Liver (tissue), 9 donors: ENCODE results near the gene PTPA. TPM values are rescaled to one million over a fixed set of nuclear protein-coding genes. Genes with fewer than 3 reads are reported as not detected.

Source experiments
- DNase-seq: peaks from one replicate; pipeline ENCODE4 v3.0.0-alpha.2; 2017; ENCODE audit warnings: low spot score
- H3K27ac ChIP-seq, 2 donors: one replicate each; pipeline ENCODE4 v1.7.0; 2013; ENCODE audit warnings: inconsistent platforms in 2 of 2, low read length in 2 of 2, control low read depth in 1 of 2, low read depth in 1 of 2, mild to moderate bottlenecking in 1 of 2
- H3K27me3 ChIP-seq, 4 donors: one replicate each; pipeline versions ENCODE4 v1.6.1 to v1.7.0; 2013; ENCODE audit warnings: low read length in 3 of 4, inconsistent platforms in 1 of 4, mild to moderate bottlenecking in 1 of 4, moderate library complexity in 1 of 4; ENCODE audit not compliant: control insufficient read depth in 4 of 4, insufficient read depth in 4 of 4
- H3K36me3 ChIP-seq, 4 donors: one replicate each; pipeline versions ENCODE4 v1.6.1 to v1.7.0; 2013; ENCODE audit warnings: low read length in 3 of 4, mild to moderate bottlenecking in 3 of 4, low read depth in 1 of 4, moderate library complexity in 1 of 4; ENCODE audit not compliant: control insufficient read depth in 4 of 4, insufficient read depth in 3 of 4
- H3K4me1 ChIP-seq, 4 donors: one replicate each; pipeline versions ENCODE4 v1.6.1 to v1.7.0; 2013; ENCODE audit warnings: low read length in 3 of 4, mild to moderate bottlenecking in 3 of 4, moderate library complexity in 1 of 4; ENCODE audit not compliant: control insufficient read depth in 4 of 4, insufficient read depth in 4 of 4
- H3K4me3 ChIP-seq, 3 donors: one replicate each; pipeline versions ENCODE4 v1.6.1 to v1.7.0; 2013; ENCODE audit warnings: low read length in 3 of 3, control low read depth in 1 of 3, low read depth in 1 of 3, mild to moderate bottlenecking in 1 of 3
- H3K9ac ChIP-seq, 2 donors: one replicate each; pipeline ENCODE4 v1.7.0; 2013; ENCODE audit warnings: low read length in 2 of 2, mild to moderate bottlenecking in 2 of 2, moderate library complexity in 2 of 2, control low read depth in 1 of 2, low read depth in 1 of 2
- H3K9me3 ChIP-seq, 4 donors: one replicate each; pipeline versions ENCODE4 v1.6.1 to v1.7.0; 2013; ENCODE audit warnings: low read length in 3 of 4; ENCODE audit not compliant: control insufficient read depth in 4 of 4
- EGR1 ChIP-seq, 2 donors: IDR thresholded peaks; 2 replicates each; pipeline ENCODE4 v1.6.1; 2016 to 2018; ENCODE audit warnings: antibody characterized with exemption in 2 of 2, low read depth in 2 of 2
- FOXA1 ChIP-seq: IDR thresholded peaks from 2 replicates; pipeline ENCODE4 v1.6.1; 2016; ENCODE audit warnings: antibody characterized with exemption
- FOXA2 ChIP-seq: IDR thresholded peaks from 2 replicates; pipeline ENCODE4 v1.6.1; 2016; ENCODE audit warnings: antibody characterized with exemption
- GABPA ChIP-seq, 2 donors: IDR thresholded peaks in 1 of 2; conservative IDR thresholded peaks in 1 of 2; 2 replicates each; pipeline ENCODE4 v1.6.1; 2016; ENCODE audit warnings: antibody characterized with exemption in 2 of 2, mild to moderate bottlenecking in 1 of 2, moderate library complexity in 1 of 2
- HNF4A ChIP-seq, 2 donors: conservative IDR thresholded peaks; 2 replicates each; pipeline ENCODE4 v1.6.1; 2016; ENCODE audit warnings: antibody characterized with exemption in 2 of 2, mild to moderate bottlenecking in 2 of 2
- HNF4G ChIP-seq: IDR thresholded peaks from 2 replicates; pipeline ENCODE4 v1.6.1; 2016; ENCODE audit warnings: antibody characterized with exemption
- JUND ChIP-seq, 2 donors: IDR thresholded peaks; 2 replicates each; pipeline ENCODE4 v1.6.1; 2016; ENCODE audit warnings: antibody characterized with exemption in 2 of 2
- NR2F2 ChIP-seq: IDR thresholded peaks from 2 replicates; pipeline ENCODE4 v1.6.1; 2016; ENCODE audit warnings: antibody characterized with exemption
- RAD21 ChIP-seq, 2 donors: IDR thresholded peaks; 2 replicates each; pipeline ENCODE4 v1.6.1; 2016; ENCODE audit warnings: antibody characterized with exemption in 2 of 2, mild to moderate bottlenecking in 2 of 2
- RXRA ChIP-seq, 2 donors: IDR thresholded peaks; 2 replicates each; pipeline ENCODE4 v1.6.1; 2017 to 2018; ENCODE audit warnings: antibody characterized with exemption in 2 of 2, mild to moderate bottlenecking in 1 of 2
- SP1 ChIP-seq: IDR thresholded peaks from 2 replicates; pipeline ENCODE4 v1.6.1; 2018; ENCODE audit warnings: antibody characterized with exemption, mild to moderate bottlenecking
- TAF1 ChIP-seq: conservative IDR thresholded peaks from 2 replicates; pipeline ENCODE4 v1.6.1; 2016; ENCODE audit warnings: antibody characterized with exemption, mild to moderate bottlenecking
- YY1 ChIP-seq: IDR thresholded peaks from 2 replicates; pipeline ENCODE4 v1.6.1; 2016; ENCODE audit warnings: antibody characterized with exemption, mild to moderate bottlenecking
- WGBS: extraction: QIAGEN DNeasy Blood & Tissue Kit; methylation state at CpG from one replicate; pipeline ENCODE4 v1.1.7; 2013; 5-methylcytosine and 5-hydroxymethylcytosine counted together
- polyA plus RNA-seq, 2 donors: library from polyadenylated mRNA; stranded (reverse) in 1 of 2; unstranded in 1 of 2; fragments of 200-250 nt in 1 of 2; fragments of >200 nt in 1 of 2; fragmentation: Nextera tagmentation in 1 of 2; extraction: Ambion mirVana in 1 of 2; gene quantifications; one replicate each; pipeline versions ENCODE4 v1.2.1 to v1.2.3, GENCODE V29; 2013 to 2015
- total RNA-seq, 2 donors: library from RNA; depleted of rRNA; stranded (reverse); fragments of >200 nt; gene quantifications; one replicate each; pipeline ENCODE4 v1.2.3, GENCODE V29; 2014
- TF ChIP-seq, protein P1 (sequence below): IDR thresholded peaks from 2 replicates; pipeline ENCODE4 v1.6.1; 2016; ENCODE audit warnings: antibody characterized with exemption
- TF ChIP-seq, protein P2 (sequence below): fragments of 150-350 bp; IDR thresholded peaks from 2 replicates; pipeline ENCODE4 v1.5.1; 2017; ENCODE audit warnings: improper control_type of control experiment, low read depth, low read length; ENCODE audit not compliant: missing input control
- TF ChIP-seq, protein P3 (sequence below): IDR thresholded peaks from 2 replicates; pipeline ENCODE4 v1.6.1; 2016; ENCODE audit warnings: antibody characterized with exemption, mild to moderate bottlenecking
- TF ChIP-seq, protein P4 (sequence below): IDR thresholded peaks from 2 replicates; pipeline ENCODE4 v1.6.1; 2016; ENCODE audit warnings: antibody characterized with exemption
- TF ChIP-seq, protein P5 (sequence below): IDR thresholded peaks from 2 replicates; pipeline ENCODE4 v1.6.1; 2016; ENCODE audit warnings: antibody characterized with exemption
- donor health status: healthy.
- donor health status: healthy.
- donor health status: healthy.
- donor health status: healthy.
- donor health status: healthy.

Gene PTPA
- total and polyA plus RNA-seq, 4 donors = 27.6 to 66.0 (median 38.4) TPM

DNA sequence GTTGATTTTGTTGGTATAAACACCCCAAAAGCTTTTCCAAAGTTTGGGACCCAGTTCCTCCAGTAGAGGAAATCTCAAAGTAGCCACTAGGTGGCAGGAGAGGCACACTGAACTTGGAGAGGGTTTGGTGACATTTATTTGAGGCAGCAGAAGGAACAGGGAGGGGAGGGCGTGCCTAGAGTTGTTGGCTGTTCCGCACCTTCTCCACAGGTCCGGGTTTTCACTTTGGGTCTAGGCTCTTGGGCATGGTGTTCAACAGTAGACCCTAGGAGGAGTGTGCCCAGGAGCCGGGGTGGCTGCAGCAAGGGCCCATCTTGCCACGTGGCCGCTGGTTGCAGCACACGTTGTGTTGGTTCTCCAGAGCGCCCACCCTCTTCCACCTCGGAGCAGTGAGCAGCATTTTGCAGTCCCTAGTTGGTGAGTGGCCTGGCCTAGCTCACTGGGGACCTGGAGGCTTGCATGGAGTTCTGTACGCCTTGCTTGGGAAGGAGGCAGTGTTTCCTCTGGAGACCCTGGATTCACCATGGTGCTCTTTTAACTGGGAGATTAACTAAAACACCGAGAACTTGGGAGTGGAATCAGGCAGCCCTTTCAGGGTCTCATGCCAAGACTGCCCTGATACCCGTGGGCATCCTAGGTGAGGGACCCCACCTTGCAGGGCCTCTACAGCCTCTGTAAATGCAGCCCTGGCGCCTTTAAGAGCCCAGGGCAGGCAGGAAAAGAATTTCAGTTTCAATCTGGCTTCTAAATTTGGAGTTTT, 28.2 kb downstream of the PTPA start:
- 10% methylated on average over 13 of the region's 13 CpGs for WGBS
- H3K27me3 ChIP-seq = no peaks in the 10 kb centered on the region
- H3K9ac ChIP-seq = peak overlapping the region; percentile 93 to 99
- peak overlapping the region; percentile 98 for H3K27ac ChIP-seq
- H3K36me3 ChIP-seq = peaks cover 4 to 8% (median 5%) of the 10 kb centered on the region in 4 donors
- H3K4me3 ChIP-seq = peak overlapping the region; percentile 51 to 64 (median 60)
- H3K4me1 ChIP-seq = peaks cover 15 to 76% (median 55%) of the 10 kb centered on the region in 4 donors
- DNase-seq = peak; percentile 78
- TF ChIP-seq, protein P1, sequence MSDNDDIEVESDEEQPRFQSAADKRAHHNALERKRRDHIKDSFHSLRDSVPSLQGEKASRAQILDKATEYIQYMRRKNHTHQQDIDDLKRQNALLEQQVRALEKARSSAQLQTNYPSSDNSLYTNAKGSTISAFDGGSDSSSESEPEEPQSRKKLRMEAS = no peak
- TF ChIP-seq RAD21 (IDR thresholded peaks at IDR 0.05) = peak; percentile 92 to 94
- TF ChIP-seq HNF4A (conservative IDR thresholded peaks at IDR 0.05) = peak in 1 of 2 donors; percentile 5
- peak; percentile 3 for TF ChIP-seq NR2F2
- TF ChIP-seq, protein P2, sequence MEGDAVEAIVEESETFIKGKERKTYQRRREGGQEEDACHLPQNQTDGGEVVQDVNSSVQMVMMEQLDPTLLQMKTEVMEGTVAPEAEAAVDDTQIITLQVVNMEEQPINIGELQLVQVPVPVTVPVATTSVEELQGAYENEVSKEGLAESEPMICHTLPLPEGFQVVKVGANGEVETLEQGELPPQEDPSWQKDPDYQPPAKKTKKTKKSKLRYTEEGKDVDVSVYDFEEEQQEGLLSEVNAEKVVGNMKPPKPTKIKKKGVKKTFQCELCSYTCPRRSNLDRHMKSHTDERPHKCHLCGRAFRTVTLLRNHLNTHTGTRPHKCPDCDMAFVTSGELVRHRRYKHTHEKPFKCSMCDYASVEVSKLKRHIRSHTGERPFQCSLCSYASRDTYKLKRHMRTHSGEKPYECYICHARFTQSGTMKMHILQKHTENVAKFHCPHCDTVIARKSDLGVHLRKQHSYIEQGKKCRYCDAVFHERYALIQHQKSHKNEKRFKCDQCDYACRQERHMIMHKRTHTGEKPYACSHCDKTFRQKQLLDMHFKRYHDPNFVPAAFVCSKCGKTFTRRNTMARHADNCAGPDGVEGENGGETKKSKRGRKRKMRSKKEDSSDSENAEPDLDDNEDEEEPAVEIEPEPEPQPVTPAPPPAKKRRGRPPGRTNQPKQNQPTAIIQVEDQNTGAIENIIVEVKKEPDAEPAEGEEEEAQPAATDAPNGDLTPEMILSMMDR = peak; percentile 93
- H3K9me3 ChIP-seq = no peaks in the 10 kb centered on the region

DNA sequence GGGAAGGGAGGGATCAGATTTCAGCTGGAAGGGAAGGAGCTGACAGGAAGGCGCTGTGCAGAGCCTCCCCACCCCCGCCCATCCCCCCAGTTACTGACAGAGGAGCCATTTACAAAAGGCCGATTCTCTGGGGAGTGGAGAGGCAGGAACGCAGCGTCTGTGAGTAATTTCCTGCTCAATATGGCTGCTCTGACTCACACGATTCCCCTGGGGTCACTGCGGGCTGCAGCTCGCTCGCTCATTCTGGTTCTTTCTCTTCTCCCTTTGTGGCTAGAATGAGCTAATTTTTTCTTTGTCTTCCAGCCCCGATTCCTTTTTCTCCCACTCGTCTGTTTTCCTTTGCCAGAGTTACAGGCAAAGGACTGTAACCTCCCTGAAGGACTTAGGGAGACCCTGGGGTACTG, 28.8 kb downstream of the PTPA start:
- 2% methylated on average over 11 of the region's 11 CpGs for WGBS
- H3K9ac ChIP-seq = peak overlapping the region; percentile 93 to 99
- peaks cover 15 to 76% (median 55%) of the 10 kb centered on the region in 4 donors for H3K4me1 ChIP-seq
- peak overlapping the region; percentile 98 for H3K27ac ChIP-seq
- TF ChIP-seq NR2F2 = peak; percentile 69
- TF ChIP-seq RXRA (IDR thresholded peaks at IDR 0.05) = peak; percentile 62 to 70
- peak; percentile 85 for TF ChIP-seq SP1
- peak; percentile 44 for TF ChIP-seq FOXA2
- peak; percentile 57 to 82 for TF ChIP-seq GABPA (IDR thresholded peaks at IDR 0.05 in 1 of 2, conservative IDR thresholded peaks at IDR 0.05 in 1 of 2)
- TF ChIP-seq, protein P3, sequence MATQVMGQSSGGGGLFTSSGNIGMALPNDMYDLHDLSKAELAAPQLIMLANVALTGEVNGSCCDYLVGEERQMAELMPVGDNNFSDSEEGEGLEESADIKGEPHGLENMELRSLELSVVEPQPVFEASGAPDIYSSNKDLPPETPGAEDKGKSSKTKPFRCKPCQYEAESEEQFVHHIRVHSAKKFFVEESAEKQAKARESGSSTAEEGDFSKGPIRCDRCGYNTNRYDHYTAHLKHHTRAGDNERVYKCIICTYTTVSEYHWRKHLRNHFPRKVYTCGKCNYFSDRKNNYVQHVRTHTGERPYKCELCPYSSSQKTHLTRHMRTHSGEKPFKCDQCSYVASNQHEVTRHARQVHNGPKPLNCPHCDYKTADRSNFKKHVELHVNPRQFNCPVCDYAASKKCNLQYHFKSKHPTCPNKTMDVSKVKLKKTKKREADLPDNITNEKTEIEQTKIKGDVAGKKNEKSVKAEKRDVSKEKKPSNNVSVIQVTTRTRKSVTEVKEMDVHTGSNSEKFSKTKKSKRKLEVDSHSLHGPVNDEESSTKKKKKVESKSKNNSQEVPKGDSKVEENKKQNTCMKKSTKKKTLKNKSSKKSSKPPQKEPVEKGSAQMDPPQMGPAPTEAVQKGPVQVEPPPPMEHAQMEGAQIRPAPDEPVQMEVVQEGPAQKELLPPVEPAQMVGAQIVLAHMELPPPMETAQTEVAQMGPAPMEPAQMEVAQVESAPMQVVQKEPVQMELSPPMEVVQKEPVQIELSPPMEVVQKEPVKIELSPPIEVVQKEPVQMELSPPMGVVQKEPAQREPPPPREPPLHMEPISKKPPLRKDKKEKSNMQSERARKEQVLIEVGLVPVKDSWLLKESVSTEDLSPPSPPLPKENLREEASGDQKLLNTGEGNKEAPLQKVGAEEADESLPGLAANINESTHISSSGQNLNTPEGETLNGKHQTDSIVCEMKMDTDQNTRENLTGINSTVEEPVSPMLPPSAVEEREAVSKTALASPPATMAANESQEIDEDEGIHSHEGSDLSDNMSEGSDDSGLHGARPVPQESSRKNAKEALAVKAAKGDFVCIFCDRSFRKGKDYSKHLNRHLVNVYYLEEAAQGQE = peak; percentile 83
- no peak for TF ChIP-seq HNF4G
- peak; percentile 49 to 51 for TF ChIP-seq RAD21 (IDR thresholded peaks at IDR 0.05)
- TF ChIP-seq YY1 = peak; percentile 98
- peak in 1 of 2 donors; percentile 66 for TF ChIP-seq EGR1 (IDR thresholded peaks at IDR 0.05; ENCODE audit: low read depth in 2 of 2)
- peak in 1 of 2 donors; percentile 44 for TF ChIP-seq HNF4A (conservative IDR thresholded peaks at IDR 0.05)
- TF ChIP-seq TAF1 = peak; percentile 82
- TF ChIP-seq, protein P1 = peak; percentile 19
- TF ChIP-seq, protein P4, sequence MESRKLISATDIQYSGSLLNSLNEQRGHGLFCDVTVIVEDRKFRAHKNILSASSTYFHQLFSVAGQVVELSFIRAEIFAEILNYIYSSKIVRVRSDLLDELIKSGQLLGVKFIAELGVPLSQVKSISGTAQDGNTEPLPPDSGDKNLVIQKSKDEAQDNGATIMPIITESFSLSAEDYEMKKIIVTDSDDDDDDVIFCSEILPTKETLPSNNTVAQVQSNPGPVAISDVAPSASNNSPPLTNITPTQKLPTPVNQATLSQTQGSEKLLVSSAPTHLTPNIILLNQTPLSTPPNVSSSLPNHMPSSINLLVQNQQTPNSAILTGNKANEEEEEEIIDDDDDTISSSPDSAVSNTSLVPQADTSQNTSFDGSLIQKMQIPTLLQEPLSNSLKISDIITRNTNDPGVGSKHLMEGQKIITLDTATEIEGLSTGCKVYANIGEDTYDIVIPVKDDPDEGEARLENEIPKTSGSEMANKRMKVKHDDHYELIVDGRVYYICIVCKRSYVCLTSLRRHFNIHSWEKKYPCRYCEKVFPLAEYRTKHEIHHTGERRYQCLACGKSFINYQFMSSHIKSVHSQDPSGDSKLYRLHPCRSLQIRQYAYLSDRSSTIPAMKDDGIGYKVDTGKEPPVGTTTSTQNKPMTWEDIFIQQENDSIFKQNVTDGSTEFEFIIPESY = peak; percentile 45
- peak; percentile 90 to 95 for TF ChIP-seq JUND (IDR thresholded peaks at IDR 0.05)
- peak; percentile 44 for TF ChIP-seq FOXA1
- TF ChIP-seq, protein P5, sequence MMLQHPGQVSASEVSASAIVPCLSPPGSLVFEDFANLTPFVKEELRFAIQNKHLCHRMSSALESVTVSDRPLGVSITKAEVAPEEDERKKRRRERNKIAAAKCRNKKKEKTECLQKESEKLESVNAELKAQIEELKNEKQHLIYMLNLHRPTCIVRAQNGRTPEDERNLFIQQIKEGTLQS = peak; percentile 67
- TF ChIP-seq, protein P2 = no peak
- peak; percentile 69 for DNase-seq
- H3K36me3 ChIP-seq = peaks cover 3 to 5% (median 4%) of the 10 kb centered on the region in 4 donors
- H3K27me3 ChIP-seq = no peaks in the 10 kb centered on the region
- H3K9me3 ChIP-seq = no peaks in the 10 kb centered on the region
- peak overlapping the region; percentile 51 to 64 (median 60) for H3K4me3 ChIP-seq
